GM10248 (cell line): Measurements from ENCODE around the gene C14orf132.

ENCODE experiments used
- CTCF ChIA-PET: fragments of 300-600 bp; sonication (Branson Sonifier 250); formaldehyde crosslinking; extraction: SDS; loops from one replicate; lab custom pipeline; 2021; ENCODE audit warnings: antibody characterized with exemption; lab: Yijun Ruan, JAX
- POLR2A ChIA-PET: fragments of 350-650 bp; sonication (Branson Sonifier 250); formaldehyde crosslinking; extraction: SDS; loops from one replicate; lab custom pipeline; 2020; ENCODE audit warnings: antibody characterized with exemption; lab: Yijun Ruan, JAX
- DNase-seq: peaks from one replicate; pipeline ENCODE4 v3.0.0; 2012; ENCODE audit errors: extremely low spot score
- TF ChIP-seq, protein P1 (sequence below): IDR thresholded peaks from 2 replicates; pipeline ENCODE4 v1.5.1; 2012; ENCODE audit warnings: mild to moderate bottlenecking, low read depth; ENCODE audit errors: extremely low read depth, missing control alignments, control extremely low read depth

C14orf132 gene

DNA sequence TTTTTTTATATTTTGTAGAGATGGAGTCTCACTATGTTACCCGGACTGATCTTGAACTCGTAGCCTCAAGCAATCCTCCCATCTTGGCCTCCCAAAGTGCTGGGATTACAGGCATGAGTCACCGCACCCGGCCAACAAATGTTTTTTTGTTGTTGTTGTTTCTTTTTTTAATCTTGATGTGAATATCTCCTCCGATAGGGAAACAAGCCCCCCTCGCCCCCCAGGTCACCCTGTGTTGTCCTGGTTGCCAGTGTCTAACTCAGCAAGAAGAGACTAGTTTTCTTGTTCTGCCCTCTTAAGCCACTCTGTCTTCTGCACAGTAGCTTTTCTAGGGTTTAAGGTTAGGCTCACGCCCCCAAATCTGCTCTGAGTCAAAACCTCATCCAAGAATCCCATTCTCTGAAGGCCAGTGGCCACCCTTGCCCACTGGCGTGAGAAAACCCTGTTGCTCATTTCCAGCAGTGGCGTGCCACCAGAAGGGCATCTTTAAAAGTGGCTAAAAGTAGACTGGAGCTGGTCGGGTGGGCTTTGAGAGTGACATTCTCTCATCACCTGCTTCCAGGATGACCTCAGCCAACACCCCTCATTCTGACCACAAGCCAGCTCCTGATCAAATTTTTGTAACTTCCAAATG is 42.7 kb downstream of the C14orf132 start:
- POLR2A ChIA-PET = no interaction called here
- CTCF ChIA-PET = interaction anchor here (1.0 to 1.3 kb wide), 2 partner anchors 16 to 179 kb away, joined by 4 read pairs; no protein-coding TSS in a partner anchor
- no peak for DNase-seq
- TF ChIP-seq, protein P1, sequence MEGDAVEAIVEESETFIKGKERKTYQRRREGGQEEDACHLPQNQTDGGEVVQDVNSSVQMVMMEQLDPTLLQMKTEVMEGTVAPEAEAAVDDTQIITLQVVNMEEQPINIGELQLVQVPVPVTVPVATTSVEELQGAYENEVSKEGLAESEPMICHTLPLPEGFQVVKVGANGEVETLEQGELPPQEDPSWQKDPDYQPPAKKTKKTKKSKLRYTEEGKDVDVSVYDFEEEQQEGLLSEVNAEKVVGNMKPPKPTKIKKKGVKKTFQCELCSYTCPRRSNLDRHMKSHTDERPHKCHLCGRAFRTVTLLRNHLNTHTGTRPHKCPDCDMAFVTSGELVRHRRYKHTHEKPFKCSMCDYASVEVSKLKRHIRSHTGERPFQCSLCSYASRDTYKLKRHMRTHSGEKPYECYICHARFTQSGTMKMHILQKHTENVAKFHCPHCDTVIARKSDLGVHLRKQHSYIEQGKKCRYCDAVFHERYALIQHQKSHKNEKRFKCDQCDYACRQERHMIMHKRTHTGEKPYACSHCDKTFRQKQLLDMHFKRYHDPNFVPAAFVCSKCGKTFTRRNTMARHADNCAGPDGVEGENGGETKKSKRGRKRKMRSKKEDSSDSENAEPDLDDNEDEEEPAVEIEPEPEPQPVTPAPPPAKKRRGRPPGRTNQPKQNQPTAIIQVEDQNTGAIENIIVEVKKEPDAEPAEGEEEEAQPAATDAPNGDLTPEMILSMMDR = no peak

DNA sequence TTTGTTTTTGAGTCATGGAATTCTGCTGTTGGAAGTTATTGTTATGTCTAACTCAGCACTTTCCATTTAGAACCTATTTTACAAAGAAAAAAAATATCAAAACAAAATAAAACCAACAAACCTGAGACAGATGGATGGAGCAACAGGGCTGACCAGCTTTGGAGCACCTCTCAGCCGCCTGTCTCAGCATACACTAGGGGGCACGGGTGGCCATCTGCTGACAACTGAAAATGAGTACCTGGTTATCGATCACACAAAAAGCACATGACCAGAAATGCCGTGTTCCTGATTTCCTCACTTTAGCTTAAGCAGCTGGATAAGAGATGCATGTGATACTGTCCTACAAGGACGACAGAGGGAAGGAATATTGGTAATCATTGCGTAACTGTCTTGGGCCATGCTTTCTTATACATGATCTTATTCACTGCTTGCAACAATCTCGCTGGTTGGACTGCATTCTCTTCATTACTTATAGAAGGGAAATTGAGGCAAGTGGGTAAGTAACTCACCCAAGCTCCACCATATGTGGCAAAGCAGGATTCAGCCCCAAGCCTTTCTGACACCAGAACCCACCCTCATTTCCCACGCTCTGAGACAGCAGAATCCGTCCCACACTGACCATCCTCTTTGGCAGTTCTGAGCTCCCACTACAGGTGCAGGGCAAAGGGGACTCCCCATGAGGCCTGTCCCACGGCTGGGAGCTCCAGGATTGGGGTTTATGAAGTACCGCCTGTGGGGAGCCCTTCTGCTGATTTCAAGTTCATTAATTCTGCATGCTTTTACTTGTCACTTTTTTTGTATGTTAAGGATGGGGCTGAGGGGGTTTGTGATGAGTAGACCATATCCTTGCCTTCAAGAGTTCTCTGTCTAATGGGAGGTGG is 43.5 kb downstream of the C14orf132 start:
- ChIA-PET POLR2A (no interaction called here), CTCF (interaction anchor here (1.0 to 1.3 kb wide), 2 partner anchors 16 to 178 kb away, joined by 4 read pairs; no protein-coding TSS in a partner anchor)
- TF ChIP-seq, protein P1 = no peak
- DNase-seq = no peak

DNA sequence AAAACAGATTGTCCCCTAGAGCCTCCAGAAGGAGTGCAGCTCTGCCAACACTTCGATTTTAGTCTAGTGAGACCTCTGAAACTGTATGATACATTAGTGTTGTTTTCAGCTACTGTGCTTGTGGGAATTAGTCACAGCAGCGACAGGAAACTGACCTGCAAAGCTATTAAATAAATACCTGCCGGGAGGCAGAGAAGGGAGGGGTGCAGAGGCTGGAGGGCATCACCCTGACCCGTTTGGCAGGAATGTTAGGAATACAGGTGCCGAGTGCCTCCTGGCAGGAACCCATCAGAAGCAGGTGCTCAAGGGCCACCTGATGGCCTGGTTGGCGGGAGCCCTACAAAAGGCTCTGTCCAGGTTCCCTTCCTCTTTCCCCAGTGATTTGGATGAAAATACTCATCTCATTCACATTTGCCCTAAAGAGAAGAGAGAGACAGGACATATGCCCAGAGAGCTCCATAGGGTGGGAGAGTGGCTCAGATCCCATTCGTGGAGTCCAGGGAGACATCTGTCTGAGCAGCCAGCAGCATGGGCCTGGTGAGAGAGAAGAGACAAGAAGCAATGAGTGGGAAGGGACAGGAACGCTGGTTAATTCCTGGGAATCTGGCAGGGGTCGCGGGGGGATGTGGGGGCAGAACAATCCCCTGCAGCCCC is 44.6 kb downstream of the C14orf132 start:
- TF ChIP-seq, protein P1 = no peak
- DNase-seq = no peak
- ChIA-PET POLR2A (no interaction called here), CTCF (no interaction called here)

DNA sequence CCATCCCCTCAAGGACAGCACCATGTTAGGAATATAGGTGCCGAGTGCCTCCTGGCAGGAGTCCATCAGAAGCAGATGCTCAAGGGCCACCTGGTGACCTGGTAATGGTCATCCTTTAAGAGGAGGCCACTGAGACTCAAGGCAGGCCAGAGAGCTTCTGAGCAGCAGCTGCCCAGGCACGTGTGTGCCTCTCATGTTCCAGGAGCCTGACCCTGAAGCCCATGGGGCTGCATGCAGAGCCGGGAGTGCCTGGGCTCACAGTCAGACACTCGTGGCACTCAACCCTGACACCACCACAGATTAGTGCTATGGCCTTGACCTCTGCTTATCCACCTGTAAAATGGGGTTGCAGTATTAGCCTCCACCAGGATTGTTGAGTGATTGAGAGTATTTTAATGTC is 45.6 kb downstream of the C14orf132 start:
- ChIA-PET CTCF (no interaction called here), POLR2A (no interaction called here)
- TF ChIP-seq, protein P1 = no peak
- no peak for DNase-seq

DNA sequence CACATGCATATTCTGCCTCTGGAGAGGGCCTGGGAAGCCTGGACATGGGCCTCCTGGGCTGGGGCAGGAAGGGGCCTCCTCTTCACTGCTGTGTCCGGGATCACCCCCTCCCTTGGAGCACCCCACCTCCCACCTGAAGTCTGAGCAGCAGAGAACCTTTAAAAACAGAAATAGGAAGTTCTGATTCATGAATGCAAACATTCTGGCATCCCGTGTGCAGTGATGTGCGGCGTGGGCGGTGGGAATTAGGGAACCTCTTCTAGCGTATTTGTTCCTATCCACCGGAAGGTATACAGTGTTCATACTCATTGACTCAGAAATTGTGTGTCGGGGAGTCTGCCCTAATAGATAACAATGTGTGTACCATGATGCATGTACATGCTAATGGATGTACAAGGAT is 46.2 kb downstream of the C14orf132 start:
- TF ChIP-seq, protein P1 = no peak
- ChIA-PET POLR2A (no interaction called here), CTCF (no interaction called here)
- DNase-seq = no peak

DNA sequence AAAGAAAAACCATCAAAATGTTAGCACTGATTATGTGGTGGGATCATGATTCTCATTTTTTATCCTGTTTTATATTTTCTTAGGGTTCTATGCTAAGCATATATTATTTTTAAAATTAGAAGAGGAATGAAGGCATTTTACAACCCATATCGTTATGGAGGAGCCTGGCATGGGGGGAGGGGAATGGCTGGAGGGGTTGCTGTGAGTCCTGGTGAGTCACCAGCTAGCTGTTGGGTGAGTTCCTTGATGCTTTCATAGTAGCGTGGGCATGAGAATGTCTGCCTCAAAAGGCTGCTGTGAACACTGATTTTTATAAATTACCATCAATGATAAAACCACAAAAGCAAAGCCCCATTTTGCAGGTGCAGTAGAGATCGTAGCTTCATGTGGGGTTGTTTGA is 46.9 kb downstream of the C14orf132 start:
- ChIA-PET CTCF (interaction anchor here (1.1 to 2.7 kb wide), 2 partner anchors 13 to 15 kb away, joined by 4 to 6 read pairs; no protein-coding TSS in a partner anchor), POLR2A (no interaction called here)
- TF ChIP-seq, protein P1 = no peak
- no peak for DNase-seq
